ENCODE results near the gene ISL2.

GRCh38 chr15:76358453-76358852, 21.9 kb downstream of the ISL2 start:
- TF ChIP-seq CTCF (CRISPR knock-in tag; IDR thresholded peaks at IDR 0.05): no peak
- TF ChIP-seq TAF1 (CRISPR knock-in tag; IDR thresholded peaks at IDR 0.05): no peak
- TF ChIP-seq ZNF83 (CRISPR knock-in tag; IDR thresholded peaks at IDR 0.05; ENCODE audit: borderline replicate concordance): no peak
